IPS-NIHi11 (cell line): ENCODE results near the gene SMARCC1.

Source experiments
- DNase-seq: peaks from one replicate; pipeline ENCODE4 v3.0.0; 2012; ENCODE audit warnings: mixed read lengths, low spot score

Gene SMARCC1

GRCh38 chr3:47541583-47542108 lies 240.0 kb downstream of the SMARCC1 start:
- no peak for DNase-seq

GRCh38 chr3:47540281-47540680 lies 241.4 kb downstream of the SMARCC1 start:
- no peak for DNase-seq

DNA sequence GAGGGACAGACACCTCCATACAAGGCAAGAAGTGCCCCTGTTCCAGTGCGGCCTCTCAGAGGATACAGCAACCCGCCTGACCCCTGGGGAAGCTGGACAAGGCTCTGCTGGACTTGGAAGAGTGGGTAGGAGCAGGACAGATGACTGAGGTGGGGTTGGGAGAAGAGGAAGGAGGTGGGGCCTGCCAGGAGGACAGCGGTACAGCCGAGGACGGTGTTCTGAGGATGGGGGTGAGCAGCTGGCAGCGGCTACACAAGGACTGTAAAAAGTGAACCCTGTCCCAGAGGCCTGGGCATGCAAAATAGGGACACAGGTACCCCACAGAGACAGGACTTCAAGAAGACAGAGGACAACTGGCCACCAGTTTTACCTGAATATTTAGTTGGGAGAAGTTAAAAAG lies 244.7 kb downstream of the SMARCC1 start:
- no peak for DNase-seq

- no peak for DNase-seq
These were observed 245.3 kb downstream of the SMARCC1 start for GRCh38 chr3:47536221-47536891.
